Right ventricle myocardium superior (tissue), 1 donor: ENCODE measurements around the gene PPEF1. TPM values are rescaled to one million over a fixed set of nuclear protein-coding genes. Genes with fewer than 3 reads are reported as not detected.
A peak's percentile ranks its signal among the peaks of the same experiment; 100 is the strongest.

Experiments used
- ATAC-seq: fragments of 200-7000 bp; cut with Tn5 transposase; one replicate; pipeline ENCODE4 v1.9.1; 2020; ENCODE audit warnings: mild to moderate bottlenecking; ENCODE audit not compliant: poor library complexity
- DNase-seq: peaks from one replicate; pipeline ENCODE4 v3.0.0-alpha.2; 2020
- intact Hi-C: fragments of 100-400 bp; cut with DNase I; formaldehyde crosslinking; loops from one replicate; pipeline ENCODE4 v1.11.2; 2022
- long read RNA-seq: library from polyadenylated mRNA; unstranded; transcript quantifications from one replicate; pipeline ENCODE4 v2.0.0, GENCODE V29; 2021
- total RNA-seq: library from RNA; stranded (reverse); fragmentation: NEBNext Ultra II Directional; extraction: Animal tissue kit (Norgen Biotek cat#: 25700); gene quantifications from one replicate; pipeline ENCODE4 v1.2.1, GENCODE V29; 2021
- donor health status: DM: no; HTN: yes; CAD: no; lungs with severe emphysema.

PPEF1 gene
- total RNA-seq: 0.30 TPM
- long read RNA-seq, partial matches to known transcripts: 0 of 1 reads
- long read RNA-seq, other reads (novel, unspliced or antisense): 1 of 1 reads

GRCh38 chrX:18707426-18708049 lies at the start of gene PPEF1:
PPEF1 (plus strand) TSS chrX:18707645; CDS start chrX:18707781, 136 bp downstream.
- ATAC-seq: no peak
- no peak for DNase-seq
- intact Hi-C loops: no loop called here

GRCh38 chrX:18661273-18661672 lies 46.2 kb upstream of the PPEF1 start:
- no peak for DNase-seq
- no peak for ATAC-seq
- intact Hi-C loops: no loop called here

GRCh38 chrX:18664947-18665346 lies 42.5 kb upstream of the PPEF1 start:
- ATAC-seq: no peak
- DNase-seq: no peak
- intact Hi-C loops: no loop called here

- ATAC-seq (no peak), DNase-seq (peak; percentile 40)
- intact Hi-C loops: no loop called here
These were observed 40.8 kb upstream of the PPEF1 start for GRCh38 chrX:18666614-18667013.

GRCh38 chrX:18668071-18668835 lies 39.2 kb upstream of the PPEF1 start:
- DNase-seq: no peak
- intact Hi-C loops: no loop called here
- ATAC-seq: no peak

GRCh38 chrX:18672008-18672407 lies 35.4 kb upstream of the PPEF1 start, which contains the start of gene RS1:
RS1 (minus strand) TSS chrX:18672108; CDS start chrX:18672068, 40 bp downstream.
- intact Hi-C loops: loop anchor here (10.0 kb wide), 1 partner anchor 213 kb away; no protein-coding TSS in a partner anchor
- ATAC-seq (no peak), DNase-seq (no peak)

GRCh38 chrX:18674417-18674787 lies 33.0 kb upstream of the PPEF1 start:
- ATAC-seq (peak; percentile 66), DNase-seq (peak; percentile 45)
- intact Hi-C loops: loop anchor here (10.0 kb wide), 1 partner anchor 210 kb away; no protein-coding TSS in a partner anchor

- DNase-seq (peak; percentile 83), ATAC-seq (peak; percentile 96)
- intact Hi-C loops: loop anchor here (10.0 kb wide), 1 partner anchor 210 kb away; no protein-coding TSS in a partner anchor
These were observed 32.4 kb upstream of the PPEF1 start for GRCh38 chrX:18674788-18675735.

- intact Hi-C loops: loop anchor here (10.0 kb wide), 1 partner anchor 209 kb away; no protein-coding TSS in a partner anchor
- DNase-seq (no peak), ATAC-seq (no peak)
These were observed 31.4 kb upstream of the PPEF1 start for GRCh38 chrX:18676050-18676449.

- DNase-seq: no peak
- no peak for ATAC-seq
- intact Hi-C loops: loop anchor here (10.0 kb wide), 1 partner anchor 208 kb away; no protein-coding TSS in a partner anchor
These were observed 31.0 kb upstream of the PPEF1 start for GRCh38 chrX:18676470-18676869.

- ATAC-seq (no peak), DNase-seq (no peak)
- intact Hi-C loops: loop anchor here (10.0 kb wide), 1 partner anchor 207 kb away; no protein-coding TSS in a partner anchor
These were observed 30.1 kb upstream of the PPEF1 start for GRCh38 chrX:18677161-18677869.

GRCh38 chrX:18681996-18682395 lies 25.4 kb upstream of the PPEF1 start:
- no peak for ATAC-seq
- intact Hi-C loops: no loop called here
- no peak for DNase-seq

GRCh38 chrX:18682979-18683387 lies 24.5 kb upstream of the PPEF1 start:
- no peak for ATAC-seq
- no peak for DNase-seq
- intact Hi-C loops: no loop called here

GRCh38 chrX:18687856-18688495 lies 19.5 kb upstream of the PPEF1 start:
- DNase-seq (no peak), ATAC-seq (no peak)
- intact Hi-C loops: no loop called here

- no peak for DNase-seq
- intact Hi-C loops: no loop called here
These were observed 16.0 kb upstream of the PPEF1 start for GRCh38 chrX:18691431-18691830.

GRCh38 chrX:18692541-18692940 lies 14.9 kb upstream of the PPEF1 start:
- DNase-seq (no peak), ATAC-seq (no peak)
- intact Hi-C loops: no loop called here

More at GRCh38 chrX:18691431-18691830, 16.0 kb upstream of the PPEF1 start:
- ATAC-seq: no peak

- intact Hi-C loops: no loop called here
- ATAC-seq (no peak), DNase-seq (no peak)
These were observed 10.8 kb upstream of the PPEF1 start for GRCh38 chrX:18696653-18697052.
